Breast epithelium (tissue), 4 donors: ENCODE data around the gene XPNPEP1. TPM values are rescaled to one million over a fixed set of nuclear protein-coding genes. Genes with fewer than 3 reads are reported as not detected.

ENCODE experiments used
- DNase-seq, 2 donors: peaks; one replicate each; pipeline ENCODE4 v3.0.0-alpha.2; 2019; ENCODE audit warnings: low spot score in 2 of 2
- H3K27ac ChIP-seq, 2 donors: fragments of 200-600 bp; sonication (generic) in 1 of 2; one replicate each; pipeline ENCODE4 v1.5.1; 2016 to 2019; ENCODE audit warnings: mild to moderate bottlenecking in 1 of 2
- H3K27me3 ChIP-seq, 2 donors: fragments of 200-600 bp; sonication (generic) in 1 of 2; one replicate each; pipeline versions ENCODE4 v1.5.1 to v1.6.0; 2017 to 2019; ENCODE audit warnings: control low read depth in 1 of 2, mild to moderate bottlenecking in 1 of 2
- H3K36me3 ChIP-seq: fragments of 200-600 bp; one replicate; pipeline ENCODE4 v1.5.1; 2019
- H3K4me1 ChIP-seq, 2 donors: fragments of 200-600 bp; sonication (generic); one replicate each; pipeline ENCODE4 v1.5.1; 2016 to 2019; ENCODE audit warnings: control low read depth in 1 of 2
- H3K4me3 ChIP-seq, 3 donors: fragments of 200-600 bp; sonication (generic); 1 replicate in 2 of 3; 2 replicates in 1 of 3; pipeline ENCODE4 v1.5.1; 2016 to 2019; ENCODE audit warnings: mild to moderate bottlenecking in 3 of 3, moderate library complexity in 2 of 3
- H3K9me3 ChIP-seq, 2 donors: fragments of 200-600 bp; sonication (generic) in 1 of 2; one replicate each; pipeline ENCODE4 v1.5.1; 2016 to 2019; ENCODE audit warnings: control low read depth in 1 of 2
- POLR2A ChIP-seq: fragments of 450-650 bp; IDR thresholded peaks from one replicate; pipeline ENCODE4 v1.6.1; 2016; ENCODE audit warnings: antibody characterized with exemption, mild to moderate bottlenecking, moderate library complexity
- POLR2AphosphoS5 ChIP-seq, 3 donors: sonication (generic); formaldehyde crosslinking; IDR thresholded peaks; one replicate each; pipeline ENCODE4 v1.6.1; 2017; ENCODE audit warnings: antibody characterized with exemption in 3 of 3
- intact Hi-C: fragments of 100-400 bp; cut with DNase I; formaldehyde crosslinking; loops from one replicate; pipeline ENCODE4 v1.15.1; 2023; ENCODE audit warnings: low total_unique reads
- total RNA-seq, 3 donors: library from RNA; depleted of rRNA; stranded (reverse); fragments of >200 nt; gene quantifications; one replicate each; pipeline ENCODE4 v1.1.0, GENCODE V29; 2016
- TF ChIP-seq, protein P1 (sequence below), 3 donors: fragments of 450-650 bp; IDR thresholded peaks; one replicate each; pipeline ENCODE4 v1.5.1; 2016 to 2017; ENCODE audit warnings: antibody characterized with exemption in 3 of 3, mild to moderate bottlenecking in 3 of 3, moderate library complexity in 3 of 3

Gene XPNPEP1
- total RNA-seq, 3 donors from 2014 or later = 61.1 to 89.5 (median 89.0) TPM

DNA sequence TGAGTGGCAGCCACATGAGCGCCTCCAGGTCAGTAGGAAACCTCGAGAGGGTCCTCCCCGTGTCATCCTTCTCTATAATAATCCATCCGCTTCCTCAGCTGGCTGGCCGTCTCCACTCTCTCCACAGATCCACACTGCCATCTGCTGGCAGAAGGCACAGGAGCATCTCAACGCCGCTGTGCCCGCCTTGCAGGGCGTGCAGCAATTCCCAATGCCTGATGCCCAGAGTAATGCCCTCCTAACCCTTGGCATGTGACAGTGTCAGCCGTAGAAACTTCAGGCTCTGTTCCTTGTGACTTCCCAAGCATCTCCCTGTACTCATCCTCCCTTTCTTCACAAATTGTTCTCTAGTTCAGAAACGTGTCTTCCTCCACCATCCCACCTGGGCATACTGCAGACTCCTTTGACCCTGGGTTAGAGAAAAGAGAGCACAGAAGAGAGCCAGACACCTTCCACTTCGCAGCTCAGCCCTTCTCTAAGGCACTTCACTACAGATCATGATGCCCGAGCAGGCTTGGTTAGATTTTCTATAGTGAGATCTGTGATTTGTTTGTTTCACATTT, 70.8 kb downstream of the XPNPEP1 start:
- no peaks in the 10 kb centered on the region for H3K9me3 ChIP-seq
- no peak overlapping the region for H3K27ac ChIP-seq
- H3K36me3 ChIP-seq = no peaks in the 10 kb centered on the region
- TF ChIP-seq, protein P1, sequence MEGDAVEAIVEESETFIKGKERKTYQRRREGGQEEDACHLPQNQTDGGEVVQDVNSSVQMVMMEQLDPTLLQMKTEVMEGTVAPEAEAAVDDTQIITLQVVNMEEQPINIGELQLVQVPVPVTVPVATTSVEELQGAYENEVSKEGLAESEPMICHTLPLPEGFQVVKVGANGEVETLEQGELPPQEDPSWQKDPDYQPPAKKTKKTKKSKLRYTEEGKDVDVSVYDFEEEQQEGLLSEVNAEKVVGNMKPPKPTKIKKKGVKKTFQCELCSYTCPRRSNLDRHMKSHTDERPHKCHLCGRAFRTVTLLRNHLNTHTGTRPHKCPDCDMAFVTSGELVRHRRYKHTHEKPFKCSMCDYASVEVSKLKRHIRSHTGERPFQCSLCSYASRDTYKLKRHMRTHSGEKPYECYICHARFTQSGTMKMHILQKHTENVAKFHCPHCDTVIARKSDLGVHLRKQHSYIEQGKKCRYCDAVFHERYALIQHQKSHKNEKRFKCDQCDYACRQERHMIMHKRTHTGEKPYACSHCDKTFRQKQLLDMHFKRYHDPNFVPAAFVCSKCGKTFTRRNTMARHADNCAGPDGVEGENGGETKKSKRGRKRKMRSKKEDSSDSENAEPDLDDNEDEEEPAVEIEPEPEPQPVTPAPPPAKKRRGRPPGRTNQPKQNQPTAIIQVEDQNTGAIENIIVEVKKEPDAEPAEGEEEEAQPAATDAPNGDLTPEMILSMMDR (IDR thresholded peaks at IDR 0.05) = peak; percentile 24 to 77 (median 68)
- no peak for TF ChIP-seq POLR2A
- no peak overlapping the region for H3K4me3 ChIP-seq
- no peaks in the 10 kb centered on the region for H3K4me1 ChIP-seq
- intact Hi-C loops = no loop called here
- no peaks in the 10 kb centered on the region for H3K27me3 ChIP-seq
- DNase-seq = peak; percentile 41 to 73

DNA sequence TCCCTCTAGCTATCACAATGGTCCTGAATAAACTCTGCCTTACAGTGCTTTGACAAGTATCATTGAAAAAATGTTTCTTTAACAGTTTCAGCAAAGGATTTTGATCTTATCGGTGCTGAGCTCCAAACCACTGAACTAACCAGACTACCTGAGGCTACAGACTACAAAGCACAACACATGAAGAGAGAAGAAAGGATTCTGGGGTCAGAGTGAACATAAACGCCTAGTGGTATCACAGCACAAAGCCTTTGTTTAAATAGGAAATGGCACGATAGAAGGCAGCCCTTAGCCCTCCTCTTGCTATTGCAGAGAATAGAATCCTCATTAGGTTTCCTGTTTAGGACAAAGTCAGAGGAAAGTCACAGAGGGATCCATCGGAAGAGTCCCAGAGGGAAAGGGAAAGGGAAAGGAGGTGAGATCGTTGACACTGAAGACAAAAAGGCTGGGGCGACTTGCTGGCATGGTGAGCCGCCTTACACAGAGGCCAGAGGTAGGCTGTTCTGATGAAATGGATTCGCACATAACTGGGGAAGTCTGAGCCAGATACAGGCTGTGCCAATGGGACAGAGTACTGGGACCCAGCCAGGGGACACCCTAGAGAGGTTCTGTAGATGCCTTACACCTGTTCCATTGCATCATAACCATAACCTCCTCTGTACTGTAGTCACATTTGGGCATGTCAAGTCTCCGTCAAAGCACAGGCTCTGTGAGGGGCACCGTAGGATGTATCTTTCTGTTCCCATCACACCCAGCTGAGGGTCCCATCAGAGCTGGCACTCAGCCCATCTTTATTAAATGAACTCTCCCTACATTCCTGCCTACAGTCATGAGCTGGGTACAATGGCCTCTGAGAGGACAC, 71.5 kb downstream of the XPNPEP1 start:
- Histone ChIP-seq H3K4me1 (no peaks in the 10 kb centered on the region), H3K27ac (no peak overlapping the region), H3K9me3 (no peaks in the 10 kb centered on the region), H3K27me3 (no peaks in the 10 kb centered on the region), H3K4me3 (no peak overlapping the region), H3K36me3 (no peaks in the 10 kb centered on the region)
- intact Hi-C loops = no loop called here
- TF ChIP-seq, protein P1 (IDR thresholded peaks at IDR 0.05) = no peak
- TF ChIP-seq POLR2A (no peak), POLR2AphosphoS5 (IDR thresholded peaks at IDR 0.05) (no peak)
- no peak for DNase-seq

DNA sequence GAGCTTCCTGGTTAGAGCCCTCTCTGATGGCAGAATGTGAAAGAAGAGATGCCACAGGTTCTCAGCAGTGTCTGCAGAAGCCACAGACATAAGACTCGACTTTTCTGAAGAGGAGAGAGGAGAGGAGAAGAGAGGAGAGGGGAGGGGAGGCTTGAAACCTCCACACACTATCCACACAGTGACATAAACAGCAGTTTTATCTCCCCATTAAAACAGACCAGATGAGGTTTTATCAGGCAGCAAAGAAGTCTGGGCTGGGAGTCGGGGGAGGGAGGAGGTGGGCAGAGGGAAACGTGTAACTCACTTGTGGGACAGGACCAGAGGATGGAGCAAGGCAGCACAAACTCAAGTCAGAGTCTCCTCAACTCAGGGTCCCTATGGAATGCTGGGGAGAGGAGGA, 76.5 kb downstream of the XPNPEP1 start:
- H3K4me3 ChIP-seq = no peak overlapping the region
- H3K4me1 ChIP-seq = no peaks in the 10 kb centered on the region
- TF ChIP-seq POLR2AphosphoS5 (IDR thresholded peaks at IDR 0.05) = no peak
- TF ChIP-seq, protein P1 (IDR thresholded peaks at IDR 0.05) = no peak
- no peak for TF ChIP-seq POLR2A
- DNase-seq = no peak
- H3K27me3 ChIP-seq = no peaks in the 10 kb centered on the region
- H3K36me3 ChIP-seq = no peaks in the 10 kb centered on the region
- intact Hi-C loops = no loop called here
- no peak overlapping the region for H3K27ac ChIP-seq
- H3K9me3 ChIP-seq = no peaks in the 10 kb centered on the region

DNA sequence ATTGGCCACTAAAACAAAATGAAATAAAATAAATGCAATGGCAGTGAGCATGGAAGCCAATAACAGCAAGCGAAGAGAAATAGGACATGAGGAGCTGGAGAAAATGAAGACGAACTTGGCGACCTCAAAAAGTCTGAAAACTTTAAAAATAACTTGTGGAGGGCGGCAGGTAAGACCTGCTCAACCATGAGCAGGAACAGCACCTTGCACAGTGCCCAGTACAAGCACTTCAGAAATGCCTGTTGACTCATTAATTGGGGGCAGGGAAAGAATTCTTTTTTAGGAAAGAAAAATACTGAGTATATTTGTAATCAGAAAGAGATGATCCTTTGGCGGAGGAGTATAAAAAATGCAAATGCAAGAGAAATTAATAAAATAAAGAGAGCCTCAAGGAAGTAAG, 78.0 kb downstream of the XPNPEP1 start:
- no peaks in the 10 kb centered on the region for H3K9me3 ChIP-seq
- no peak overlapping the region for H3K27ac ChIP-seq
- no peaks in the 10 kb centered on the region for H3K4me1 ChIP-seq
- H3K4me3 ChIP-seq = no peak overlapping the region
- H3K27me3 ChIP-seq = no peaks in the 10 kb centered on the region
- DNase-seq = no peak
- intact Hi-C loops = no loop called here
- TF ChIP-seq POLR2A (no peak), POLR2AphosphoS5 (IDR thresholded peaks at IDR 0.05) (no peak)
- TF ChIP-seq, protein P1 (IDR thresholded peaks at IDR 0.05) = no peak
- H3K36me3 ChIP-seq = no peaks in the 10 kb centered on the region

DNA sequence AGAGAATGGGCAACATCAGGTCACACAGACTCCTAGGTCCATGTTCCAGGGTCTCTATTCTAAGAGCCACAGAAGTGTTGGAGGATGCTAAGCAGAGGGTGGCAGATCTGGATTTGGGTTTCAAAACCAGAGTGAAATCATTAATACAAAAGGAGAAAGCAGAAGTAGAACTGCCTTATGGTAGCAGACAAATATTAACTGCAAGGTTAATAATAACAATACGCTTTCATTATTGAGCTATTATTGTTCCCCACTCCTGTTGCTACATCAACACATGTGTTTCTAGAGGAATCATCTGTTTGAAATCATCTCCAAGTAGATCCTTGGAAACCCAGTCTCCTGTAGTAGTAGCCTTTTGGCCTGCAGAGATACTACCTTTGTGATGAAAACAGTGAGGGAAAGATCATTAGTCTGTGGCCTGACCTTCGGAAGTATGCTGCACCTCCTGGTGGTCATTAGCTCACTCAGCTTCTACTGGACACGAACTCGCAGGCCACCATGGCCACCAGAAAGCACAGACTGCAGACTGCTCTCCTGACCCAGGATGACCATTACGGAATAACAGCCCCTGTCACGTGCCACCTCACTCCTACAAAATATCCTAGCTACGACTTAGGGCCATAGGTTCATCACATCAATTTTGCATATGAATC, 84.6 kb downstream of the XPNPEP1 start:
- intact Hi-C loops = no loop called here
- Histone ChIP-seq H3K9me3 (no peaks in the 10 kb centered on the region), H3K4me3 (no peak overlapping the region), H3K27ac (no peak overlapping the region), H3K36me3 (no peaks in the 10 kb centered on the region), H3K4me1 (no peaks in the 10 kb centered on the region), H3K27me3 (no peaks in the 10 kb centered on the region)
- no peak for DNase-seq
- no peak for TF ChIP-seq POLR2A
